K562 (cell line): Measurements from ENCODE around the gene OR10J1.

ENCODE experiments used
- BRF1 ChIP-seq: IDR thresholded peaks from 3 replicates; pipeline ENCODE4 v1.6.1; 2011; ENCODE audit warnings: borderline replicate concordance, mild to moderate bottlenecking; ENCODE audit not compliant: insufficient read length; ENCODE audit errors: extremely low read depth
- FOS ChIP-seq: IDR thresholded peaks from 3 replicates; pipeline ENCODE4 v1.6.1; 2011; ENCODE audit not compliant: insufficient read length; ENCODE audit errors: extremely low read depth
- HCFC1 ChIP-seq: IDR thresholded peaks from 2 replicates; pipeline ENCODE4 v1.6.1; 2012; ENCODE audit warnings: low read depth, low read length, improper control_type of control experiment
- KLF6 ChIP-seq: fragments of 250-450 bp; sonication (Bioruptor Pico); IDR thresholded peaks from 2 replicates; pipeline ENCODE4 v1.4.0; 2020; ENCODE audit warnings: mild to moderate bottlenecking, moderate library complexity, borderline replicate concordance
- MEIS2 ChIP-seq: fragments of 450-650 bp; IDR thresholded peaks from 2 replicates; pipeline ENCODE4 v1.6.1; 2014; ENCODE audit warnings: mild to moderate bottlenecking; ENCODE audit not compliant: partially characterized antibody
- SLC30A9 ChIP-seq: fragments of 250-450 bp; sonication (Bioruptor Pico); IDR thresholded peaks from 2 replicates; pipeline ENCODE4 v1.8.0; 2022; ENCODE audit warnings: mild to moderate bottlenecking, moderate library complexity
- TBL1XR1 ChIP-seq, 2 experiments: IDR thresholded peaks; 2 replicates each; pipeline ENCODE4 v1.6.1; 2012; ENCODE audit warnings: improper control_type of control experiment in 2 of 2, low read length in 2 of 2, mild to moderate bottlenecking in 1 of 2
- ZBTB40 ChIP-seq, 2 experiments: fragments of 450-650 bp in 1 of 2; sonication (generic) in 1 of 2; formaldehyde crosslinking in 1 of 2; IDR thresholded peaks; 2 replicates each; pipeline versions ENCODE4 v1.7.1 to v1.9.0; 2016 to 2022; ENCODE audit warnings: inconsistent platforms in 1 of 2, mild to moderate bottlenecking in 1 of 2, missing genetic modification reagents in 1 of 2
- ZNF184 ChIP-seq: sonication (generic); formaldehyde crosslinking; IDR thresholded peaks from 2 replicates; pipeline ENCODE4 v1.5.0; 2020; ENCODE audit warnings: missing genetic modification reagents
- TF ChIP-seq, protein P1 (sequence below): sonication (generic); formaldehyde crosslinking; IDR thresholded peaks from 2 replicates; pipeline ENCODE4 v1.8.0; 2022; ENCODE audit warnings: mild to moderate bottlenecking, low read depth, missing genetic modification reagents
- TF ChIP-seq, protein P2 (sequence below): fragments of 450-650 bp; IDR thresholded peaks from 2 replicates; pipeline ENCODE4 v1.6.1; 2017; ENCODE audit warnings: mild to moderate bottlenecking, moderate library complexity
- TF ChIP-seq, protein P3 (sequence below), 3 experiments: IDR thresholded peaks in 2 of 3; conservative IDR thresholded peaks in 1 of 3; 2 replicates each; pipeline ENCODE4 v1.5.1; 2011 to 2012; ENCODE audit warnings: low read length in 3 of 3, mild to moderate bottlenecking in 3 of 3, control low read depth in 2 of 3, improper control_type of control experiment in 1 of 3, inconsistent platforms in 1 of 3, low read depth in 1 of 3, mixed read lengths in 1 of 3, moderate library complexity in 1 of 3; ENCODE audit not compliant: insufficient read depth in 2 of 3
- TF ChIP-seq, protein P4 (sequence below): fragments of 250-450 bp; sonication (Bioruptor Pico); IDR thresholded peaks from 2 replicates; pipeline ENCODE4 v1.5.0; 2020; ENCODE audit warnings: mild to moderate bottlenecking

DNA sequence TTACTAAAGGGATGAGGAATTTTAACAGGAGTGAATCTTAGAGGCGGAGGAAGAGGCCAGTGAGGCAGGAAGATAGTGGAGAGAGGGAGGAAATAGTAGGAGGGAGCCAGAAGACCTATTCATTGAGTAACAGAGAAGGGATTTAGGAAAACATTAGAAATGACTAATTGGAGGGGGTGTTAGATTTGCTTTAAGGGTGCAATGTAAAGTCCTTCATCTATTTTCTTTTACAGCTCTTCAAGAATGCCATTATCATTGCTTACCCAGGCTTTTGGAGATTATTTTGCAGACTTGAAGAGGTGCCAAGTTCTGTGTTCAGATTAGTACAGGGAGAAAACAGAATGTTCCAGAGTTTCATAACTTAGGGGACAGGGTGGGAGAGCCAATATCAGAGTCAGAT lies 33.8 kb downstream of the OR10J1 start:
- TF ChIP-seq KLF6 (CRISPR knock-in tag): no peak
- TF ChIP-seq ZNF184 (CRISPR knock-in tag): no peak
- no peak for TF ChIP-seq HCFC1
- TF ChIP-seq, protein P1, sequence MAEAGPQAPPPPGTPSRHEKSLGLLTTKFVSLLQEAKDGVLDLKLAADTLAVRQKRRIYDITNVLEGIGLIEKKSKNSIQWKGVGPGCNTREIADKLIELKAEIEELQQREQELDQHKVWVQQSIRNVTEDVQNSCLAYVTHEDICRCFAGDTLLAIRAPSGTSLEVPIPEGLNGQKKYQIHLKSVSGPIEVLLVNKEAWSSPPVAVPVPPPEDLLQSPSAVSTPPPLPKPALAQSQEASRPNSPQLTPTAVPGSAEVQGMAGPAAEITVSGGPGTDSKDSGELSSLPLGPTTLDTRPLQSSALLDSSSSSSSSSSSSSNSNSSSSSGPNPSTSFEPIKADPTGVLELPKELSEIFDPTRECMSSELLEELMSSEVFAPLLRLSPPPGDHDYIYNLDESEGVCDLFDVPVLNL: no peak
- TF ChIP-seq, protein P2, sequence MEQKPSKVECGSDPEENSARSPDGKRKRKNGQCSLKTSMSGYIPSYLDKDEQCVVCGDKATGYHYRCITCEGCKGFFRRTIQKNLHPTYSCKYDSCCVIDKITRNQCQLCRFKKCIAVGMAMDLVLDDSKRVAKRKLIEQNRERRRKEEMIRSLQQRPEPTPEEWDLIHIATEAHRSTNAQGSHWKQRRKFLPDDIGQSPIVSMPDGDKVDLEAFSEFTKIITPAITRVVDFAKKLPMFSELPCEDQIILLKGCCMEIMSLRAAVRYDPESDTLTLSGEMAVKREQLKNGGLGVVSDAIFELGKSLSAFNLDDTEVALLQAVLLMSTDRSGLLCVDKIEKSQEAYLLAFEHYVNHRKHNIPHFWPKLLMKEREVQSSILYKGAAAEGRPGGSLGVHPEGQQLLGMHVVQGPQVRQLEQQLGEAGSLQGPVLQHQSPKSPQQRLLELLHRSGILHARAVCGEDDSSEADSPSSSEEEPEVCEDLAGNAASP: no peak
- no peak for TF ChIP-seq TBL1XR1 (IDR thresholded peaks at IDR 0.05; ENCODE audit: low read length in 2 of 2)
- TF ChIP-seq, protein P3, sequence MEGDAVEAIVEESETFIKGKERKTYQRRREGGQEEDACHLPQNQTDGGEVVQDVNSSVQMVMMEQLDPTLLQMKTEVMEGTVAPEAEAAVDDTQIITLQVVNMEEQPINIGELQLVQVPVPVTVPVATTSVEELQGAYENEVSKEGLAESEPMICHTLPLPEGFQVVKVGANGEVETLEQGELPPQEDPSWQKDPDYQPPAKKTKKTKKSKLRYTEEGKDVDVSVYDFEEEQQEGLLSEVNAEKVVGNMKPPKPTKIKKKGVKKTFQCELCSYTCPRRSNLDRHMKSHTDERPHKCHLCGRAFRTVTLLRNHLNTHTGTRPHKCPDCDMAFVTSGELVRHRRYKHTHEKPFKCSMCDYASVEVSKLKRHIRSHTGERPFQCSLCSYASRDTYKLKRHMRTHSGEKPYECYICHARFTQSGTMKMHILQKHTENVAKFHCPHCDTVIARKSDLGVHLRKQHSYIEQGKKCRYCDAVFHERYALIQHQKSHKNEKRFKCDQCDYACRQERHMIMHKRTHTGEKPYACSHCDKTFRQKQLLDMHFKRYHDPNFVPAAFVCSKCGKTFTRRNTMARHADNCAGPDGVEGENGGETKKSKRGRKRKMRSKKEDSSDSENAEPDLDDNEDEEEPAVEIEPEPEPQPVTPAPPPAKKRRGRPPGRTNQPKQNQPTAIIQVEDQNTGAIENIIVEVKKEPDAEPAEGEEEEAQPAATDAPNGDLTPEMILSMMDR (IDR thresholded peaks at IDR 0.05 in 2 of 3, conservative IDR thresholded peaks at IDR 0.05 in 1 of 3; ENCODE audit: insufficient read depth in 2 of 3, low read depth in 1 of 3, low read length in 3 of 3): no peak
- no peak for TF ChIP-seq ZBTB40 (IDR thresholded peaks at IDR 0.05)
- no peak for TF ChIP-seq ZBTB40 (CRISPR knock-in tag; IDR thresholded peaks at IDR 0.05)
- no peak for TF ChIP-seq SLC30A9 (CRISPR knock-in tag)
- no peak for TF ChIP-seq MEIS2
- no peak for TF ChIP-seq BRF1
- TF ChIP-seq FOS: no peak
- TF ChIP-seq, protein P4, sequence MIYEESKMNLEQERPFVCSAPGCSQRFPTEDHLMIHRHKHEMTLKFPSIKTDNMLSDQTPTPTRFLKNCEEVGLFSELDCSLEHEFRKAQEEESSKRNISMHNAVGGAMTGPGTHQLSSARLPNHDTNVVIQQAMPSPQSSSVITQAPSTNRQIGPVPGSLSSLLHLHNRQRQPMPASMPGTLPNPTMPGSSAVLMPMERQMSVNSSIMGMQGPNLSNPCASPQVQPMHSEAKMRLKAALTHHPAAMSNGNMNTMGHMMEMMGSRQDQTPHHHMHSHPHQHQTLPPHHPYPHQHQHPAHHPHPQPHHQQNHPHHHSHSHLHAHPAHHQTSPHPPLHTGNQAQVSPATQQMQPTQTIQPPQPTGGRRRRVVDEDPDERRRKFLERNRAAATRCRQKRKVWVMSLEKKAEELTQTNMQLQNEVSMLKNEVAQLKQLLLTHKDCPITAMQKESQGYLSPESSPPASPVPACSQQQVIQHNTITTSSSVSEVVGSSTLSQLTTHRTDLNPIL (CRISPR knock-in tag): no peak
